Lung (tissue), 12 donors: ENCODE data around the gene ANO8. TPM values are rescaled to one million over a fixed set of nuclear protein-coding genes. Genes with fewer than 3 reads are reported as not detected.

ENCODE experiments used
- ATAC-seq: fragments of 200-7000 bp; cut with Tn5 transposase; one replicate; pipeline ENCODE4 v1.9.1; 2020; ENCODE audit warnings: moderate number of reproducible peaks; ENCODE audit not compliant: insufficient read depth, low FRiP score
- DNase-seq, 3 donors: peaks; one replicate each; pipeline ENCODE4 v3.0.0-alpha.2; 2013 to 2017
- H3K27ac ChIP-seq, 2 donors: one replicate each; pipeline ENCODE4 v1.5.1; 2013; ENCODE audit warnings: mild to moderate bottlenecking in 2 of 2, moderate library complexity in 2 of 2, control low read depth in 1 of 2, inconsistent platforms in 1 of 2, low read depth in 1 of 2, low read length in 1 of 2
- H3K27me3 ChIP-seq, 3 donors: one replicate each; pipeline ENCODE4 v1.5.1; 2013; ENCODE audit warnings: low read length in 2 of 3; ENCODE audit not compliant: control insufficient read depth in 3 of 3, insufficient read depth in 3 of 3
- H3K36me3 ChIP-seq, 4 donors: one replicate each; pipeline ENCODE4 v1.5.1; 2013; ENCODE audit warnings: low read length in 4 of 4, mild to moderate bottlenecking in 1 of 4, moderate library complexity in 1 of 4; ENCODE audit not compliant: control insufficient read depth in 4 of 4, insufficient read depth in 4 of 4
- H3K4me1 ChIP-seq, 5 donors: one replicate each; pipeline ENCODE4 v1.5.1; 2013; ENCODE audit warnings: low read length in 5 of 5, mild to moderate bottlenecking in 2 of 5, moderate library complexity in 1 of 5; ENCODE audit not compliant: control insufficient read depth in 5 of 5, insufficient read depth in 5 of 5
- H3K4me3 ChIP-seq: one replicate; pipeline ENCODE4 v1.5.1; 2013; ENCODE audit warnings: mild to moderate bottlenecking, control low read depth, moderate library complexity
- H3K9ac ChIP-seq, 2 donors: one replicate each; pipeline ENCODE4 v1.5.1; 2013; ENCODE audit warnings: low read length in 2 of 2, control low read depth in 1 of 2; ENCODE audit not compliant: insufficient read depth in 1 of 2
- H3K9me3 ChIP-seq, 4 donors: one replicate each; pipeline ENCODE4 v1.5.1; 2013; ENCODE audit warnings: low read length in 3 of 4, mild to moderate bottlenecking in 1 of 4, moderate library complexity in 1 of 4; ENCODE audit not compliant: control insufficient read depth in 4 of 4, insufficient read depth in 3 of 4
- CTCF ChIP-seq: IDR thresholded peaks from 2 replicates; pipeline ENCODE4 v1.5.1; 2012; ENCODE audit warnings: mild to moderate bottlenecking; ENCODE audit errors: control extremely low read depth, extremely low read depth
- WGBS, 2 donors: extraction: QIAGEN DNeasy Blood & Tissue Kit; methylation state at CpG; one replicate each; pipeline ENCODE4 v1.1.7; 2013; 5-methylcytosine and 5-hydroxymethylcytosine counted together
- polyA plus RNA-seq, 2 donors: library from polyadenylated mRNA; stranded (reverse); fragments of 200-250 nt; gene quantifications; one replicate each; pipeline ENCODE4 v1.2.1, GENCODE V29; 2013
- total RNA-seq, 2 donors: library from RNA; depleted of rRNA in 1 of 2; stranded (reverse); fragments of >200 nt in 1 of 2; gene quantifications; one replicate each; pipeline ENCODE4 v1.2.1, GENCODE V29; 2014 to 2021
- donor health status: control.
- donor health status: control.
- donor health status: Bipolar disorder and iron deficiency.
- donor health status: healthy.
- donor health status: DM: yes; HTN: yes; CAD: no.

ANO8 gene
- total and polyA plus RNA-seq, 4 donors: 7.1 to 22.5 (median 8.0) TPM

DNA sequence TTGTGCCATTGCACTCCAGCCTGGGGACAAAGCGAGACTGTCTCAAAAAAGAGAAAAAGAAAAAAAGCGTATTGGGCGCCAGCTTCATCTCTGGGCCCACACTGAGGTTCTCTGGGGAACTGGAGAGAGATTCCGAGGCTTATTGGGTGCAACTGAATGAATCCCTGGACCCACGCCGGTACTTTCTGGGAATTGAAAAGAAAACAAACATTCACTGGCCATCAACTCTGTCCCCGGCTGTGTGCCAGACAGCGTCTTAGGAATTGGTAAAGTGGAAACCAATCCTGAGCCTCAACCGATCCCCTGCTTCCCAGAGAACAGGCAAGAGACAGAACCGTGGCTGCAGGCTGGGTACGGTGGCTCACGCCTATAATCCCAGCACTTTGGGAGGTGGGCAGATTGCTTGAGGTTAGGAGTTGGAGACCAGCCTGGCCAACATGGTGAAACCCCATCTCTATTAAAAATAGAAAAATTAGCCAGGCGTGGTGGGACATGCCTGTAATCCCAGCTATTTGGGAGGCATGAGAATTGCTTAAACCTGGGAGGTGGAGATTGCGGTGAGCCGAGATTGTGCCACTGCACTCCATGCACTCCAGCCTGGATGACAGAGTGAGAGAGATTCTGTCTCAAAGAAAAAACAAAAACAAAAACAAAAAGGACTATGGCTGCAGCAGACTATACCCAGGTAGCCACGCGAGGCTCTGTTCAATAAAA is 8.6 kb downstream of the ANO8 start:
- no peak for TF ChIP-seq CTCF
- no peak overlapping the region for H3K27ac ChIP-seq
- 80 to 87% methylated on average over 17 of the region's 17 CpGs for WGBS, 2 donors
- peaks cover 0 to 9% (median 2%) of the 10 kb centered on the region in 3 donors for H3K27me3 ChIP-seq
- H3K9ac ChIP-seq: no peak overlapping the region
- H3K4me3 ChIP-seq: no peak overlapping the region
- H3K4me1 ChIP-seq: peaks cover 0 to 8% (median 6%) of the 10 kb centered on the region in 5 donors
- ATAC-seq (no peak), DNase-seq (no peak)
- peaks cover 0 to 2% (median 0%) of the 10 kb centered on the region in 4 donors for H3K9me3 ChIP-seq
- peaks cover 0 to 21% (median 6%) of the 10 kb centered on the region in 4 donors for H3K36me3 ChIP-seq

DNA sequence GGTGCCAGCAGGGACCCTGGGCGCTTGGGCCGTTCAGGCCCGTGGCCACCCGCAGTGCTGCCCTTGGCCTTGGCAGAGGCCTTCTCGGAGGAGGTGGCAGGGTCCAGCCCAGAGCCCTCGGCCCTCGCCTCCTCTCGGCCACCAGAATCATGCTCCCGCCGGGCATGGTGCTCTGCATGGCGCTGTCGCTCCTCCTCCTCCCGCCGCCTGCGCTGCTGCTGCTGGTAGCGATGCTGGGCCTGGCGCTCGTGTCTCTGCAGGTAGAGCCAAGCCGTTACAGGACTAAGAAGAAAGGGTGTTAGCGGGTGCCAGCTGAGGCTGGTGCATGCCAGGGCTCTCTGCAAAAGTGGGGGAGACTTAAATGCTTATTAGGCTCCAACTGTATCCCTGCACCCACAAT is 9.5 kb downstream of the ANO8 start:
- no peak overlapping the region for H3K27ac ChIP-seq
- H3K4me1 ChIP-seq: peaks cover 0 to 8% (median 6%) of the 10 kb centered on the region in 5 donors
- H3K27me3 ChIP-seq: peaks cover 0 to 5% (median 0%) of the 10 kb centered on the region in 3 donors
- no peak overlapping the region for H3K4me3 ChIP-seq
- peaks cover 0 to 28% (median 7%) of the 10 kb centered on the region in 4 donors for H3K36me3 ChIP-seq
- WGBS, 2 donors: 95 to 97% methylated on average over 20 of the region's 20 CpGs
- ATAC-seq (no peak), DNase-seq (no peak)
- peaks cover 0 to 2% (median 0%) of the 10 kb centered on the region in 4 donors for H3K9me3 ChIP-seq
- no peak overlapping the region for H3K9ac ChIP-seq
- no peak for TF ChIP-seq CTCF

GRCh38 chr19:17324357-17325114 is 10.1 kb downstream of the ANO8 start:
- TF ChIP-seq CTCF: no peak
- H3K27me3 ChIP-seq: peaks cover 0 to 2% (median 0%) of the 10 kb centered on the region in 3 donors
- ATAC-seq: no peak
- H3K36me3 ChIP-seq: peaks cover 0 to 31% (median 8%) of the 10 kb centered on the region in 4 donors
- H3K4me3 ChIP-seq: no peak overlapping the region
- H3K9ac ChIP-seq: no peak overlapping the region
- DNase-seq: no peak
- H3K9me3 ChIP-seq: peaks cover 0 to 2% (median 0%) of the 10 kb centered on the region in 4 donors
- H3K27ac ChIP-seq: no peak overlapping the region
- WGBS, 2 donors: 87 to 89% methylated on average over 27 to 28 of the region's 28 CpGs
- peaks cover 0 to 8% (median 4%) of the 10 kb centered on the region in 5 donors for H3K4me1 ChIP-seq
